ENCODE measurements around the gene MBD6. TPM values are rescaled to one million over a fixed set of nuclear protein-coding genes. Genes with fewer than 3 reads are reported as not detected.

Gene MBD6
- total and polyA plus RNA-seq, 2 of the 8 experiments (the other 6 are each of a cell fraction or from before 2014, with no cell fraction given), result 3.9 to 32.3 TPM

GRCh38 chr12:57473392-57473791 lies 49.2 kb upstream of the MBD6 start:
- Histone ChIP-seq H3K36me3 (ENCODE audit: control insufficient read depth in 2 of 4, insufficient read depth in 4 of 4, low read length in 3 of 4) (peaks cover 0 to 7% (median 2%) of the 10 kb centered on the region in 4 experiments; a peak in 3 of 8 replicates), H4K20me1 (replicated peaks in 1 of 2; ENCODE audit: control insufficient read depth in 1 of 2, insufficient read depth in 2 of 2, low read length in 2 of 2) (peaks cover 0 to 4% of the 10 kb centered on the region in 2 experiments), H2BK5ac (ENCODE audit: low read depth, low read length) (no peak overlapping the region), H2AK5ac (ENCODE audit: low read depth, low read length) (no peak overlapping the region), H3K23ac (ENCODE audit: insufficient read length) (peak overlapping the region; percentile 39), H2BK20ac (ENCODE audit: low read length) (no peak overlapping the region), H3K9ac (replicated peaks in 1 of 4; ENCODE audit: extremely low read depth in 1 of 4, low read depth in 3 of 4, low read length in 3 of 4) (no peak overlapping the region), H4K8ac (ENCODE audit: extremely low read depth, insufficient read depth, low read length) (no peak overlapping the region), H3K27me3 (replicated peaks in 1 of 4; ENCODE audit: control insufficient read depth in 3 of 4, extremely low read depth in 1 of 4, insufficient read depth in 3 of 4, low read length in 3 of 4) (peaks cover 20 to 49% (median 42%) of the 10 kb centered on the region in 4 experiments), H4K91ac (replicated peaks; ENCODE audit: insufficient read length, low read length) (no peak overlapping the region), H3K14ac (ENCODE audit: insufficient read length) (no peak overlapping the region), H3K23me2 (ENCODE audit: low read depth, low read length) (peaks cover 8% of the 10 kb centered on the region; the same call in 1 of the 2 replicates), H4K5ac (ENCODE audit: insufficient read length, low read depth, low read length) (no peak overlapping the region), H2AFZ (ENCODE audit: low read length) (no peak overlapping the region), H3K4me2 (ENCODE audit: insufficient read depth in 1 of 2, low read depth in 2 of 2, low read length in 2 of 2) (no peak overlapping the region), H3K18ac (ENCODE audit: extremely low read depth, low read length) (no peak overlapping the region), H2BK120ac (replicated peaks; ENCODE audit: low read depth, low read length) (no peak overlapping the region), H3K56ac (replicated peaks; ENCODE audit: insufficient read length, low read depth, low read length) (no peak overlapping the region), H2BK15ac (ENCODE audit: low read length) (no peak overlapping the region), H3K4me1 (replicated peaks in 1 of 4; ENCODE audit: control insufficient read depth in 3 of 4, insufficient read depth in 4 of 4, low read length in 3 of 4) (peaks cover 0 to 25% (median 11%) of the 10 kb centered on the region in 4 experiments; a peak in 6 of 7 replicates), H3K9me3 (ENCODE audit: insufficient read depth in 2 of 2, low read depth in 1 of 2, low read length in 1 of 2) (no peaks in the 10 kb centered on the region), H3K27ac (ENCODE audit: low read depth, low read length) (no peak overlapping the region), H3K79me1 (ENCODE audit: low read depth, low read length) (no peaks in the 10 kb centered on the region), H3K79me2 (ENCODE audit: control insufficient read depth in 1 of 2, insufficient read depth in 2 of 2, low read length in 2 of 2) (no peaks in the 10 kb centered on the region), H3K4ac (replicated peaks; ENCODE audit: insufficient read length, low read depth, low read length) (no peak overlapping the region), H2BK12ac (ENCODE audit: low read depth, low read length) (no peak overlapping the region), H3K4me3 (ENCODE audit: extremely low read depth in 1 of 4, insufficient read depth in 2 of 4, low read depth in 3 of 4, low read length in 4 of 4) (no peak overlapping the region)
- 89% methylated on average over 3 of the region's 3 CpGs; no CpG with 5 or more reads in 1 of the 2 experiments for WGBS, 2 experiments (ENCODE audit: extremely low coverage in 1 of 2, insufficient coverage in 1 of 2, insufficient read length in 1 of 2, insufficient replicate concordance in 2 of 2, low coverage in 1 of 2, low lambda C conversion rate in 2 of 2, missing lambda C conversion rate in 1 of 2)
- FAIRE-seq (no peak), DNase-seq (ENCODE audit: low read depth in 1 of 2, low spot score in 2 of 2) (no peak)
- POLR2A ChIA-PET (ENCODE audit: partially characterized antibody), result interaction anchor here (0.6 kb wide), 1 partner anchor 72 kb away, joined by 3 read pairs; no protein-coding TSS in a partner anchor
- CTCF ChIA-PET (ENCODE audit: partially characterized antibody), result interaction anchor here (0.8 to 25.1 kb wide), 3 partner anchors 13 to 166 kb away, joined by 3 to 441 read pairs (median 34); partner anchors contain the start of genes GLI1, INHBE and MARS1
- TF ChIP-seq SP1 (IDR thresholded peaks at IDR 0.05; ENCODE audit: low read depth, low read length) (no peak), SRF (IDR thresholded peaks at IDR 0.05; ENCODE audit: low read depth, low read length) (no peak), TEAD4 (IDR thresholded peaks at IDR 0.05; ENCODE audit: low read depth, low read length) (no peak), CHD2 (IDR thresholded peaks at IDR 0.05; ENCODE audit: low read length) (no peak), CBX8 (IDR thresholded peaks at IDR 0.05; ENCODE audit: borderline replicate concordance, low read depth, low read length) (no peak), E2F6 (IDR thresholded peaks at IDR 0.05) (no peak), CBX5 (IDR thresholded peaks at IDR 0.05; ENCODE audit: low read depth, low read length) (no peak), BCL11A (IDR thresholded peaks at IDR 0.05; ENCODE audit: low read depth in 2 of 2, low read length in 2 of 2) (no peak), EZH2 (IDR thresholded peaks at IDR 0.05; ENCODE audit: low read depth, low read length, severe bottlenecking) (no peak)
- TF ChIP-seq, protein P1, sequence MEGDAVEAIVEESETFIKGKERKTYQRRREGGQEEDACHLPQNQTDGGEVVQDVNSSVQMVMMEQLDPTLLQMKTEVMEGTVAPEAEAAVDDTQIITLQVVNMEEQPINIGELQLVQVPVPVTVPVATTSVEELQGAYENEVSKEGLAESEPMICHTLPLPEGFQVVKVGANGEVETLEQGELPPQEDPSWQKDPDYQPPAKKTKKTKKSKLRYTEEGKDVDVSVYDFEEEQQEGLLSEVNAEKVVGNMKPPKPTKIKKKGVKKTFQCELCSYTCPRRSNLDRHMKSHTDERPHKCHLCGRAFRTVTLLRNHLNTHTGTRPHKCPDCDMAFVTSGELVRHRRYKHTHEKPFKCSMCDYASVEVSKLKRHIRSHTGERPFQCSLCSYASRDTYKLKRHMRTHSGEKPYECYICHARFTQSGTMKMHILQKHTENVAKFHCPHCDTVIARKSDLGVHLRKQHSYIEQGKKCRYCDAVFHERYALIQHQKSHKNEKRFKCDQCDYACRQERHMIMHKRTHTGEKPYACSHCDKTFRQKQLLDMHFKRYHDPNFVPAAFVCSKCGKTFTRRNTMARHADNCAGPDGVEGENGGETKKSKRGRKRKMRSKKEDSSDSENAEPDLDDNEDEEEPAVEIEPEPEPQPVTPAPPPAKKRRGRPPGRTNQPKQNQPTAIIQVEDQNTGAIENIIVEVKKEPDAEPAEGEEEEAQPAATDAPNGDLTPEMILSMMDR (IDR thresholded peaks at IDR 0.05; ENCODE audit: control extremely low read depth in 1 of 3, insufficient read depth in 1 of 3, low read depth in 1 of 3, low read length in 3 of 3), result no peak

Measured in H1 (cell line).